Measurements from ENCODE around the gene KRTAP10-12. TPM values are rescaled to one million over a fixed set of nuclear protein-coding genes. Genes with fewer than 3 reads are reported as not detected.

Gene KRTAP10-12
- polyA plus RNA-seq, 2 of the 4 experiments (the other 2 are of a cell fraction): not detected

DNA sequence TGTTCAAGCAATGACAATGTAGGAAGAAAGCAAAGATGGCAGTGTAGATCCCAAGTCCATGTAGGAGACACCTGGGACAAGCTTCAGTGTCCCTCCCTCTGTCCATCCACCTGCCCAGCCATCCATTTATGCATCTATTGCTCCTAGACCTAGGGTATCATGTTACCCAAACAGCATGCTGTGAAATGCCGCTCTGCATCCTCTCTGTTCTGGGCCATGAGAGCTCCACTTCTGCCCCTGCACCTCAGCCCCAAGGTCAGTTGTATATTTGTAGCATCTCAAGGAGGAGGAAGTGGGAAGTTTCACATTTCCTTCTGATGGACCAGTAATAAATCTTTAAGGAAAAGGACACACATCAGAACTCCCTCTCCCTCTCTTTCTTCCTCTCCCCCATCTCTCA lies 42.3 kb downstream of the KRTAP10-12 start:
- 87% methylated on average over 1 of the region's 1 CpG for WGBS (ENCODE audit: missing lambda C conversion rate)
- ChIA-PET POLR2A (no interaction called here), CTCF (interaction anchor here (1.1 to 2.5 kb wide), 4 partner anchors 28 to 229 kb away, joined by 3 to 6 read pairs (median 4); no protein-coding TSS in a partner anchor)
- ATAC-seq: no peak
- no peak for DNase-seq (ENCODE audit: low read depth in 1 of 2, low spot score in 1 of 2)
- no peak overlapping the region for H3K27ac ChIP-seq
- FAIRE-seq: no peak
- H3K9me3 ChIP-seq: no peaks in the 10 kb centered on the region
- TF ChIP-seq GATA3 (IDR thresholded peaks at IDR 0.05; ENCODE audit: borderline replicate concordance) (no peak), FOSB (CRISPR knock-in tag; IDR thresholded peaks at IDR 0.05) (no peak), HES2 (IDR thresholded peaks at IDR 0.05) (no peak), TFCP2L1 (CRISPR knock-in tag; IDR thresholded peaks at IDR 0.05) (no peak), FOSL2 (IDR thresholded peaks at IDR 0.05) (no peak), FOSL2 (CRISPR knock-in tag; IDR thresholded peaks at IDR 0.05) (no peak), HOXA7 (CRISPR knock-in tag; IDR thresholded peaks at IDR 0.05) (no peak), FOXS1 (CRISPR knock-in tag; IDR thresholded peaks at IDR 0.05) (no peak), KDM1A (IDR thresholded peaks at IDR 0.05; ENCODE audit: low read depth) (no peak), REST (IDR thresholded peaks at IDR 0.05) (no peak), RCOR1 (IDR thresholded peaks at IDR 0.05; ENCODE audit: low read depth, low read length) (no peak), PBX3 (IDR thresholded peaks at IDR 0.05) (no peak), MAFK (IDR thresholded peaks at IDR 0.05; ENCODE audit: partially characterized antibody) (no peak), ZSCAN20 (CRISPR knock-in tag; IDR thresholded peaks at IDR 0.05) (no peak), RFX5 (IDR thresholded peaks at IDR 0.05) (no peak), CHD4 (IDR thresholded peaks at IDR 0.05; ENCODE audit: borderline replicate concordance) (no peak), SREBF2 (IDR thresholded peaks at IDR 0.05) (no peak), NR3C1 (IDR thresholded peaks at IDR 0.05) (no peak)
- TF ChIP-seq, protein P1, sequence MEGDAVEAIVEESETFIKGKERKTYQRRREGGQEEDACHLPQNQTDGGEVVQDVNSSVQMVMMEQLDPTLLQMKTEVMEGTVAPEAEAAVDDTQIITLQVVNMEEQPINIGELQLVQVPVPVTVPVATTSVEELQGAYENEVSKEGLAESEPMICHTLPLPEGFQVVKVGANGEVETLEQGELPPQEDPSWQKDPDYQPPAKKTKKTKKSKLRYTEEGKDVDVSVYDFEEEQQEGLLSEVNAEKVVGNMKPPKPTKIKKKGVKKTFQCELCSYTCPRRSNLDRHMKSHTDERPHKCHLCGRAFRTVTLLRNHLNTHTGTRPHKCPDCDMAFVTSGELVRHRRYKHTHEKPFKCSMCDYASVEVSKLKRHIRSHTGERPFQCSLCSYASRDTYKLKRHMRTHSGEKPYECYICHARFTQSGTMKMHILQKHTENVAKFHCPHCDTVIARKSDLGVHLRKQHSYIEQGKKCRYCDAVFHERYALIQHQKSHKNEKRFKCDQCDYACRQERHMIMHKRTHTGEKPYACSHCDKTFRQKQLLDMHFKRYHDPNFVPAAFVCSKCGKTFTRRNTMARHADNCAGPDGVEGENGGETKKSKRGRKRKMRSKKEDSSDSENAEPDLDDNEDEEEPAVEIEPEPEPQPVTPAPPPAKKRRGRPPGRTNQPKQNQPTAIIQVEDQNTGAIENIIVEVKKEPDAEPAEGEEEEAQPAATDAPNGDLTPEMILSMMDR (IDR thresholded peaks at IDR 0.05): no peak
- H3K4me2 ChIP-seq: no peak overlapping the region
- H3K4me1 ChIP-seq: peaks cover 12% of the 10 kb centered on the region
- no peak overlapping the region for H3K4me3 ChIP-seq

DNA sequence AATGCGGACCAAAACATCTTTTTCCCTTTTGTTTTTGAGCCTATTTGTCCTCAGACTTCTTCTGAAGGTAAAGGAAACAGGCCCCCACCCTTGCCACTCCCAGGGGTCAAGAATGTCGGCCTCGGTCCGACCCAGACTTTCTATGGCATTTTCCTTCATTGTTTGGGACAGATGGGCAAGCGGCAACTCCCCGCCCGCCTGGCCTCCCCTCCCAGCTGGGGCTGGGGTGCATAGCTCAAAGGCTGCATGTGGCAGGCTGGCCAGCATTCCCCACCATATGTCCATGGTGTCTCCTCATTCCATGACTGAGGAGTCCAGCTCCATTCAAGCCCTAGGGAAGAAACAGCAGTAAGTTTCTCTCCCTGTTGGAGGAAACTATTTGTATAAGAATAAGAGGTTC lies 43.8 kb downstream of the KRTAP10-12 start:
- H3K4me1 ChIP-seq: peaks cover 12% of the 10 kb centered on the region
- no peak overlapping the region for H3K4me3 ChIP-seq
- CTCF ChIA-PET: interaction anchor here (0.9 to 1.1 kb wide), 2 partner anchors 135 to 436 kb away, joined by 3 read pairs; no protein-coding TSS in a partner anchor
- no peak overlapping the region for H3K27ac ChIP-seq
- FAIRE-seq (no peak), ATAC-seq (no peak), DNase-seq (ENCODE audit: low read depth in 1 of 2, low spot score in 1 of 2) (no peak)
- no peaks in the 10 kb centered on the region for H3K9me3 ChIP-seq
- 58% methylated on average over 3 of the region's 7 CpGs for WGBS (ENCODE audit: missing lambda C conversion rate)
- POLR2A ChIA-PET: no interaction called here
- H3K4me2 ChIP-seq: no peak overlapping the region
- TF ChIP-seq JUN (IDR thresholded peaks at IDR 0.05): no peak
- no peak for TF ChIP-seq USF2 (IDR thresholded peaks at IDR 0.05)
- TF ChIP-seq, protein P2, sequence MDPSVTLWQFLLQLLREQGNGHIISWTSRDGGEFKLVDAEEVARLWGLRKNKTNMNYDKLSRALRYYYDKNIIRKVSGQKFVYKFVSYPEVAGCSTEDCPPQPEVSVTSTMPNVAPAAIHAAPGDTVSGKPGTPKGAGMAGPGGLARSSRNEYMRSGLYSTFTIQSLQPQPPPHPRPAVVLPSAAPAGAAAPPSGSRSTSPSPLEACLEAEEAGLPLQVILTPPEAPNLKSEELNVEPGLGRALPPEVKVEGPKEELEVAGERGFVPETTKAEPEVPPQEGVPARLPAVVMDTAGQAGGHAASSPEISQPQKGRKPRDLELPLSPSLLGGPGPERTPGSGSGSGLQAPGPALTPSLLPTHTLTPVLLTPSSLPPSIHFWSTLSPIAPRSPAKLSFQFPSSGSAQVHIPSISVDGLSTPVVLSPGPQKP (IDR thresholded peaks at IDR 0.05; ENCODE audit: low read depth, low read length): no peak
- no peak for TF ChIP-seq BHLHE40 (IDR thresholded peaks at IDR 0.05; ENCODE audit: low read depth, low read length)
- TF ChIP-seq, protein P3, sequence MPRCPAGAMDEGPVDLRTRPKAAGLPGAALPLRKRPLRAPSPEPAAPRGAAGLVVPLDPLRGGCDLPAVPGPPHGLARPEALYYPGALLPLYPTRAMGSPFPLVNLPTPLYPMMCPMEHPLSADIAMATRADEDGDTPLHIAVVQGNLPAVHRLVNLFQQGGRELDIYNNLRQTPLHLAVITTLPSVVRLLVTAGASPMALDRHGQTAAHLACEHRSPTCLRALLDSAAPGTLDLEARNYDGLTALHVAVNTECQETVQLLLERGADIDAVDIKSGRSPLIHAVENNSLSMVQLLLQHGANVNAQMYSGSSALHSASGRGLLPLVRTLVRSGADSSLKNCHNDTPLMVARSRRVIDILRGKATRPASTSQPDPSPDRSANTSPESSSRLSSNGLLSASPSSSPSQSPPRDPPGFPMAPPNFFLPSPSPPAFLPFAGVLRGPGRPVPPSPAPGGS (IDR thresholded peaks at IDR 0.05): no peak
- no peak for TF ChIP-seq MAX (IDR thresholded peaks at IDR 0.05)
- TF ChIP-seq, protein P4, sequence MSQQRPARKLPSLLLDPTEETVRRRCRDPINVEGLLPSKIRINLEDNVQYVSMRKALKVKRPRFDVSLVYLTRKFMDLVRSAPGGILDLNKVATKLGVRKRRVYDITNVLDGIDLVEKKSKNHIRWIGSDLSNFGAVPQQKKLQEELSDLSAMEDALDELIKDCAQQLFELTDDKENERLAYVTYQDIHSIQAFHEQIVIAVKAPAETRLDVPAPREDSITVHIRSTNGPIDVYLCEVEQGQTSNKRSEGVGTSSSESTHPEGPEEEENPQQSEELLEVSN (IDR thresholded peaks at IDR 0.05; ENCODE audit: borderline replicate concordance, low read depth): no peak
- TF ChIP-seq, protein P1 (IDR thresholded peaks at IDR 0.05): no peak
